Lung (tissue), 16 donors: ENCODE results near the gene CD163L1. TPM values are rescaled to one million over a fixed set of nuclear protein-coding genes. Genes with fewer than 3 reads are reported as not detected.

Source experiments
- ATAC-seq: fragments of 200-7000 bp; cut with Tn5 transposase; one replicate; pipeline ENCODE4 v1.9.1; 2020; ENCODE audit warnings: moderate number of reproducible peaks; ENCODE audit not compliant: insufficient read depth, low FRiP score
- DNase-seq, 3 donors: peaks; one replicate each; pipeline ENCODE4 v3.0.0-alpha.2; 2013 to 2017
- H3K27ac ChIP-seq, 2 donors: one replicate each; pipeline ENCODE4 v1.5.1; 2013; ENCODE audit warnings: mild to moderate bottlenecking in 2 of 2, moderate library complexity in 2 of 2, control low read depth in 1 of 2, inconsistent platforms in 1 of 2, low read depth in 1 of 2, low read length in 1 of 2
- H3K27me3 ChIP-seq, 3 donors: one replicate each; pipeline ENCODE4 v1.5.1; 2013; ENCODE audit warnings: low read length in 2 of 3; ENCODE audit not compliant: control insufficient read depth in 3 of 3, insufficient read depth in 3 of 3
- H3K36me3 ChIP-seq, 4 donors: one replicate each; pipeline ENCODE4 v1.5.1; 2013; ENCODE audit warnings: low read length in 4 of 4, mild to moderate bottlenecking in 1 of 4, moderate library complexity in 1 of 4; ENCODE audit not compliant: control insufficient read depth in 4 of 4, insufficient read depth in 4 of 4
- H3K4me1 ChIP-seq, 5 donors: one replicate each; pipeline ENCODE4 v1.5.1; 2013; ENCODE audit warnings: low read length in 5 of 5, mild to moderate bottlenecking in 2 of 5, moderate library complexity in 1 of 5; ENCODE audit not compliant: control insufficient read depth in 5 of 5, insufficient read depth in 5 of 5
- H3K4me3 ChIP-seq: one replicate; pipeline ENCODE4 v1.5.1; 2013; ENCODE audit warnings: mild to moderate bottlenecking, control low read depth, moderate library complexity
- H3K9ac ChIP-seq, 2 donors: one replicate each; pipeline ENCODE4 v1.5.1; 2013; ENCODE audit warnings: low read length in 2 of 2, control low read depth in 1 of 2; ENCODE audit not compliant: insufficient read depth in 1 of 2
- H3K9me3 ChIP-seq, 4 donors: one replicate each; pipeline ENCODE4 v1.5.1; 2013; ENCODE audit warnings: low read length in 3 of 4, mild to moderate bottlenecking in 1 of 4, moderate library complexity in 1 of 4; ENCODE audit not compliant: control insufficient read depth in 4 of 4, insufficient read depth in 3 of 4
- CTCF ChIP-seq: IDR thresholded peaks from 2 replicates; pipeline ENCODE4 v1.5.1; 2012; ENCODE audit warnings: mild to moderate bottlenecking; ENCODE audit errors: control extremely low read depth, extremely low read depth
- WGBS, 2 donors: extraction: QIAGEN DNeasy Blood & Tissue Kit; methylation state at CpG; one replicate each; pipeline ENCODE4 v1.1.7; 2013; 5-methylcytosine and 5-hydroxymethylcytosine counted together
- long read RNA-seq, 5 donors: transcript quantifications; one replicate each; lab custom pipeline, GENCODE V29; 2026
- polyA plus RNA-seq, 2 donors: library from polyadenylated mRNA; stranded (reverse); fragments of 200-250 nt; gene quantifications; one replicate each; pipeline ENCODE4 v1.2.1, GENCODE V29; 2013
- total RNA-seq, 2 donors: library from RNA; depleted of rRNA in 1 of 2; stranded (reverse); fragments of >200 nt in 1 of 2; gene quantifications; one replicate each; pipeline ENCODE4 v1.2.1, GENCODE V29; 2014 to 2021
- donor health status: control.
- donor health status: control.
- donor health status: Bipolar disorder and iron deficiency.
- donor health status: healthy.
- donor health status: DM: yes; HTN: yes; CAD: no.

CD163L1 gene
- total RNA-seq, result 10 to 100 TPM in 1 of 2 donors, 1 to 10 TPM in 1; 4.0 to 22.0 TPM
- 1 to 10 TPM; 2.1 to 2.7 TPM for polyA plus RNA-seq
- long read RNA-seq, donor 1, result 0 reads
- long read RNA-seq, donor 2, result 0 reads
- long read RNA-seq, donor 3, result 0 reads
- long read RNA-seq, donor 4, result 0 reads
- long read RNA-seq, donor 5, result 0 reads

GRCh38 chr12:7444076-7444475 lies at the start of gene CD163L1:
TSS of gene CD163L1 (minus strand) at chr12:7444153. CDS start at chr12:7444127, 26 bp downstream.
- WGBS, 2 donors, result 20 to 25% methylated on average over 2 of the region's 2 CpGs
- ATAC-seq, result no peak
- TF ChIP-seq CTCF, result no peak

GRCh38 chr12:7493006-7493405 lies 49.1 kb upstream of the CD163L1 start:
- ATAC-seq (no peak), DNase-seq (no peak)
- H3K36me3 ChIP-seq, result no peaks in the 10 kb centered on the region
- no peaks in the 10 kb centered on the region for H3K4me1 ChIP-seq
- H3K9ac ChIP-seq, result no peak overlapping the region
- H3K4me3 ChIP-seq, result no peak overlapping the region
- H3K27me3 ChIP-seq, result no peaks in the 10 kb centered on the region
- WGBS, 2 donors, result 87 to 96% methylated on average over 3 of the region's 3 CpGs
- H3K9me3 ChIP-seq, result no peaks in the 10 kb centered on the region
- no peak for TF ChIP-seq CTCF
- H3K27ac ChIP-seq, result no peak overlapping the region

More at GRCh38 chr12:7444076-7444475, at the start of gene CD163L1:
- peaks cover 0 to 7% (median 0%) of the 10 kb centered on the region in 4 donors for H3K9me3 ChIP-seq
- H3K4me3 ChIP-seq, result no peak within 1 kb of the TSS
- no peaks in the 10 kb centered on the region for H3K27me3 ChIP-seq
- no peak within 1 kb of the TSS for H3K27ac ChIP-seq
- no peaks in the 10 kb centered on the region for H3K36me3 ChIP-seq
- peaks cover 0 to 5% (median 0%) of the 10 kb centered on the region in 5 donors for H3K4me1 ChIP-seq
- DNase-seq, result peak in 1 of 3 donors; percentile 1
- H3K9ac ChIP-seq, result no peak within 1 kb of the TSS

GRCh38 chr12:7486512-7486911 lies 42.6 kb upstream of the CD163L1 start:
- Histone ChIP-seq H3K9me3 (no peaks in the 10 kb centered on the region), H3K4me1 (no peaks in the 10 kb centered on the region), H3K4me3 (no peak overlapping the region), H3K27ac (no peak overlapping the region), H3K9ac (no peak overlapping the region), H3K36me3 (peaks cover 0 to 2% (median 0%) of the 10 kb centered on the region in 4 donors), H3K27me3 (no peaks in the 10 kb centered on the region)
- no peak for TF ChIP-seq CTCF
- no peak for DNase-seq
- WGBS, 2 donors, result 83 to 90% methylated on average over 6 of the region's 6 CpGs
- ATAC-seq, result no peak

- no peaks in the 10 kb centered on the region for H3K9me3 ChIP-seq
- H3K27ac ChIP-seq, result no peak overlapping the region
- H3K27me3 ChIP-seq, result no peaks in the 10 kb centered on the region
- WGBS, 2 donors, result 61 to 67% methylated on average over 4 of the region's 4 CpGs
- H3K36me3 ChIP-seq, result peaks cover 0 to 2% (median 0%) of the 10 kb centered on the region in 4 donors
- no peak overlapping the region for H3K9ac ChIP-seq
- no peak for ATAC-seq
- no peak for TF ChIP-seq CTCF
- no peak for DNase-seq
- H3K4me1 ChIP-seq, result no peaks in the 10 kb centered on the region
- H3K4me3 ChIP-seq, result no peak overlapping the region
Measured at GRCh38 chr12:7485095-7485494, 41.1 kb upstream of the CD163L1 start.
